ENCODE data around the gene RFTN1. TPM values are rescaled to one million over a fixed set of nuclear protein-coding genes. Genes with fewer than 3 reads are reported as not detected.

The RFTN1 gene
- total RNA-seq, 1 donor from 2014 or later = 41.8 TPM

DNA sequence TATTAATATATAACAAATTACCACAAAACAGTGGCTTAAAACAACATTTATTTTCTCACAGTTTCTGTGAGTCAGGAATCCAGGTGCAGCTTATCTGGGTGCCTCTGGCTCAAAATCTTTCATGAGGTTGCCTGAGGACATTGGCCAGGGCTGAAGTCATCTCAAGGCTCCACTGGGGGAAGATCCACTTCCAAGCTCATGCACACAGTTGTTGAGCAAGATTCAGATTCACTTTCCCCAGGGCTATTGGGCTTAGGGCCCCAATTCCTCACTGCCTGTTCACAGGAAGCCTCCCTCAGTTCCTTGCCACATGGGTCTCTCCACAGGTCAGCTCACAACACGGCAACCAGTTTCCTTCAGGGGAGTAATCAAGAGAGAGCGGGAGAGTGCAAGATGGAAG, 35.0 kb downstream of the RFTN1 start:
- Mint-ChIP-seq H3K27ac (ENCODE audit: unreplicated experiment) (no peak overlapping the region), H3K9me3 (ENCODE audit: unreplicated experiment) (no peaks in the 10 kb centered on the region)
- no peak for DNase-seq (ENCODE audit: low spot score)

GRCh38 chr3:16477521-16477920, 36.0 kb downstream of the RFTN1 start:
- no peak for DNase-seq (ENCODE audit: low spot score)

More for the DNA sequence above, 35.0 kb downstream of the RFTN1 start:
- Mint-ChIP-seq H3K4me3 (ENCODE audit: unreplicated experiment) (no peak overlapping the region), H3K36me3 (ENCODE audit: low read depth, unreplicated experiment) (peaks cover 29% of the 10 kb centered on the region), H3K27me3 (ENCODE audit: unreplicated experiment) (peaks cover 6% of the 10 kb centered on the region), H3K4me1 (ENCODE audit: unreplicated experiment) (peaks cover 25% of the 10 kb centered on the region)
- TF ChIP-seq, protein P1, sequence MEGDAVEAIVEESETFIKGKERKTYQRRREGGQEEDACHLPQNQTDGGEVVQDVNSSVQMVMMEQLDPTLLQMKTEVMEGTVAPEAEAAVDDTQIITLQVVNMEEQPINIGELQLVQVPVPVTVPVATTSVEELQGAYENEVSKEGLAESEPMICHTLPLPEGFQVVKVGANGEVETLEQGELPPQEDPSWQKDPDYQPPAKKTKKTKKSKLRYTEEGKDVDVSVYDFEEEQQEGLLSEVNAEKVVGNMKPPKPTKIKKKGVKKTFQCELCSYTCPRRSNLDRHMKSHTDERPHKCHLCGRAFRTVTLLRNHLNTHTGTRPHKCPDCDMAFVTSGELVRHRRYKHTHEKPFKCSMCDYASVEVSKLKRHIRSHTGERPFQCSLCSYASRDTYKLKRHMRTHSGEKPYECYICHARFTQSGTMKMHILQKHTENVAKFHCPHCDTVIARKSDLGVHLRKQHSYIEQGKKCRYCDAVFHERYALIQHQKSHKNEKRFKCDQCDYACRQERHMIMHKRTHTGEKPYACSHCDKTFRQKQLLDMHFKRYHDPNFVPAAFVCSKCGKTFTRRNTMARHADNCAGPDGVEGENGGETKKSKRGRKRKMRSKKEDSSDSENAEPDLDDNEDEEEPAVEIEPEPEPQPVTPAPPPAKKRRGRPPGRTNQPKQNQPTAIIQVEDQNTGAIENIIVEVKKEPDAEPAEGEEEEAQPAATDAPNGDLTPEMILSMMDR (IDR thresholded peaks at IDR 0.05; ENCODE audit: unreplicated experiment) = no peak

DNA sequence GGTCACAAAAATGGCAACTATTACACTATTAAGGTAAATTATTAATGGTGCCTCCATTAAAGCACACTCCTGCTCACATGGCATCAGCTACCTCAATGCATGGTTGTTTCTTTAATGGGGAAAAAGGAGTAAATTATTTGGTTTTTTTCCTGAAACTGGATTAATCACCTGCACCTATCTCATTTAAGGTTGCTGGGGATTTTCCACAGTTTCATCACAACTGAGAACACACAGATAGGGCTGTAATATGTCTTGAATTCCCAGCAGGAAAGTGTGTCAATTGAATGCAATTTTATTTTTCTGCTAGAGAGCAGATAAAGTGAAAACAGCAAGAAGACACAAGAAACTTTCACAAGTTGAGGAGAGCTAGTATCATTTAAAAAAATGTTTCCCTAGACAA, 36.4 kb downstream of the RFTN1 start:
- H3K9me3 Mint-ChIP-seq (ENCODE audit: unreplicated experiment) = no peaks in the 10 kb centered on the region

More at GRCh38 chr3:16477521-16477920, 36.0 kb downstream of the RFTN1 start:
- H3K36me3 Mint-ChIP-seq (ENCODE audit: low read depth, unreplicated experiment) = peaks cover 25% of the 10 kb centered on the region
- H3K27ac Mint-ChIP-seq (ENCODE audit: unreplicated experiment) = no peak overlapping the region
- peak overlapping the region; percentile 70 for H3K4me3 Mint-ChIP-seq (ENCODE audit: unreplicated experiment)
- peaks cover 20% of the 10 kb centered on the region for H3K4me1 Mint-ChIP-seq (ENCODE audit: unreplicated experiment)
- peaks cover under 1% of the 10 kb centered on the region for H3K27me3 Mint-ChIP-seq (ENCODE audit: unreplicated experiment)
- no peaks in the 10 kb centered on the region for H3K9me3 Mint-ChIP-seq (ENCODE audit: unreplicated experiment)
- TF ChIP-seq, protein P1 (IDR thresholded peaks at IDR 0.05; ENCODE audit: unreplicated experiment) = no peak

GRCh38 chr3:16476636-16477035, 36.9 kb downstream of the RFTN1 start:
- Mint-ChIP-seq H3K27me3 (ENCODE audit: unreplicated experiment) (no peaks in the 10 kb centered on the region), H3K4me1 (ENCODE audit: unreplicated experiment) (peaks cover 17% of the 10 kb centered on the region), H3K9me3 (ENCODE audit: unreplicated experiment) (no peaks in the 10 kb centered on the region), H3K36me3 (ENCODE audit: low read depth, unreplicated experiment) (peaks cover 30% of the 10 kb centered on the region), H3K4me3 (ENCODE audit: unreplicated experiment) (no peak overlapping the region), H3K27ac (ENCODE audit: unreplicated experiment) (no peak overlapping the region)
- TF ChIP-seq, protein P1 (IDR thresholded peaks at IDR 0.05; ENCODE audit: unreplicated experiment) = no peak
- no peak for DNase-seq (ENCODE audit: low spot score)

More for the DNA sequence above, 36.4 kb downstream of the RFTN1 start:
- Mint-ChIP-seq H3K27ac (ENCODE audit: unreplicated experiment) (no peak overlapping the region), H3K4me1 (ENCODE audit: unreplicated experiment) (peaks cover 17% of the 10 kb centered on the region), H3K27me3 (ENCODE audit: unreplicated experiment) (no peaks in the 10 kb centered on the region), H3K36me3 (ENCODE audit: low read depth, unreplicated experiment) (peaks cover 26% of the 10 kb centered on the region), H3K4me3 (ENCODE audit: unreplicated experiment) (peak overlapping the region; percentile 70)
- TF ChIP-seq, protein P1 (IDR thresholded peaks at IDR 0.05; ENCODE audit: unreplicated experiment) = no peak
- DNase-seq (ENCODE audit: low spot score) = no peak

DNA sequence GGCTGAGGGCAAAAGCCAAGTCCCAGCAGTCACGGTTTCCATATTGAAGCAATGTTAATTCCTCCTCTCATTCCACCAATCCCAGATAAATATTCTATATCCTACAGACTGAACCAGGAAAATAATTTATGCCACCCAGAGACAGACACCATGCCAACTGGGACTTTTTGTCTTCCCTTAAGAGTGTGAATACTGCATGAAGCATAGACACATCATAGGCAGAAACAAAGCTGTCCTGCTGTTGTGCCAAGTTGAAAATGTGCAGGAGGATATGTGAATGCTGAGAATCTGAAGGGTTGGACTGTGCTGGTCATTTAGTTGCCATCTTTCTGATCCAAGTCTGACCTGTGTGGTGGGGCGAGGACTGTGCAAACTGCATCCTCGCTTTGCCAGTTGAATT, 37.7 kb downstream of the RFTN1 start:
- Mint-ChIP-seq H3K9me3 (ENCODE audit: unreplicated experiment) (no peaks in the 10 kb centered on the region), H3K4me3 (ENCODE audit: unreplicated experiment) (no peak overlapping the region), H3K27ac (ENCODE audit: unreplicated experiment) (no peak overlapping the region), H3K27me3 (ENCODE audit: unreplicated experiment) (no peaks in the 10 kb centered on the region), H3K36me3 (ENCODE audit: low read depth, unreplicated experiment) (peaks cover 34% of the 10 kb centered on the region), H3K4me1 (ENCODE audit: unreplicated experiment) (peaks cover 8% of the 10 kb centered on the region)
- TF ChIP-seq, protein P1 (IDR thresholded peaks at IDR 0.05; ENCODE audit: unreplicated experiment) = no peak
- no peak for DNase-seq (ENCODE audit: low spot score)
